ENCODE results near the gene FBXO47.
"Not testable (repeated sequence)": the region's sequence is repeated elsewhere in the genome, so short reads cannot be mapped to it uniquely, and the experiment has no call there.

Gene FBXO47

GRCh38 chr17:38980490-38981217 lies 13.5 kb upstream of the FBXO47 start:
- no peak for DNase-seq (ENCODE audit: low read depth in 2 of 3, low spot score in 2 of 3)

- DNase-seq (ENCODE audit: low read depth in 2 of 3, low spot score in 2 of 3): no peak
Measured at GRCh38 chr17:38978180-38978579, 11.0 kb upstream of the FBXO47 start.

GRCh38 chr17:38976187-38976551 lies 9.0 kb upstream of the FBXO47 start:
- not testable (repeated sequence) for DNase-seq (ENCODE audit: low read depth in 2 of 3, low spot score in 2 of 3)

GRCh38 chr17:38970804-38971203 lies 3.6 kb upstream of the FBXO47 start:
- DNase-seq (ENCODE audit: low read depth in 2 of 3, low spot score in 2 of 3): no peak

- no peak for DNase-seq (ENCODE audit: low read depth in 2 of 3, low spot score in 2 of 3)
Measured at GRCh38 chr17:38970128-38970527, 2.9 kb upstream of the FBXO47 start.

- DNase-seq (ENCODE audit: low read depth in 2 of 3, low spot score in 2 of 3): no peak
Measured at GRCh38 chr17:38969281-38969680, 2.1 kb upstream of the FBXO47 start.

GRCh38 chr17:38961413-38961812 lies 5.8 kb downstream of the FBXO47 start:
- no peak for DNase-seq (ENCODE audit: low read depth in 2 of 3, low spot score in 2 of 3)

GRCh38 chr17:38960402-38960801 lies 6.8 kb downstream of the FBXO47 start:
- DNase-seq (ENCODE audit: low read depth in 2 of 3, low spot score in 2 of 3): no peak

GRCh38 chr17:38959508-38959907 lies 7.7 kb downstream of the FBXO47 start:
- DNase-seq (ENCODE audit: low read depth in 2 of 3, low spot score in 2 of 3): no peak

- DNase-seq (ENCODE audit: low read depth in 2 of 3, low spot score in 2 of 3): no peak
Measured at GRCh38 chr17:38958756-38959155, 8.4 kb downstream of the FBXO47 start.

GRCh38 chr17:38958326-38958725 lies 8.9 kb downstream of the FBXO47 start:
- no peak for DNase-seq (ENCODE audit: low read depth in 2 of 3, low spot score in 2 of 3)

- DNase-seq (ENCODE audit: low read depth in 2 of 3, low spot score in 2 of 3): not testable (repeated sequence)
Measured at GRCh38 chr17:38953800-38954199, 13.4 kb downstream of the FBXO47 start.

- no peak for DNase-seq (ENCODE audit: low read depth in 2 of 3, low spot score in 2 of 3)
Measured at GRCh38 chr17:38947189-38947588, 20.0 kb downstream of the FBXO47 start.

- no peak for DNase-seq (ENCODE audit: low read depth in 2 of 3, low spot score in 2 of 3)
Measured at GRCh38 chr17:38943607-38944006, 23.6 kb downstream of the FBXO47 start.

GRCh38 chr17:38942696-38943334 lies 24.4 kb downstream of the FBXO47 start:
- DNase-seq (ENCODE audit: low read depth in 2 of 3, low spot score in 2 of 3): no peak

- DNase-seq (ENCODE audit: low read depth in 2 of 3, low spot score in 2 of 3): no peak
Measured at GRCh38 chr17:38940404-38940803, 26.8 kb downstream of the FBXO47 start.

- no peak for DNase-seq (ENCODE audit: low read depth in 2 of 3, low spot score in 2 of 3)
Measured at GRCh38 chr17:38939987-38940386, 27.2 kb downstream of the FBXO47 start.

GRCh38 chr17:38933962-38934361 lies 33.2 kb downstream of the FBXO47 start:
- not testable (repeated sequence) for DNase-seq (ENCODE audit: low read depth in 2 of 3, low spot score in 2 of 3)

GRCh38 chr17:38930782-38931181 lies 36.4 kb downstream of the FBXO47 start:
- not testable (repeated sequence) for DNase-seq (ENCODE audit: low read depth in 2 of 3, low spot score in 2 of 3)

GRCh38 chr17:38926293-38927070 lies 40.7 kb downstream of the FBXO47 start:
- DNase-seq (ENCODE audit: low read depth in 2 of 3, low spot score in 2 of 3): no peak

- peak in 1 of 3 experiments; percentile 17 for DNase-seq (ENCODE audit: low read depth in 2 of 3, low spot score in 2 of 3)
Measured at GRCh38 chr17:38925263-38925995, 41.8 kb downstream of the FBXO47 start, which contains the start of gene LASP1NB. Gene LASP1NB, plus strand, starts transcription at chr17:38925614.
